NCI-H2196 treated with DMSO at 0.1 percent for 48 hours (cell line): ENCODE data around the gene PTK7.
A peak's percentile ranks its signal among the peaks of the same experiment; 100 is the strongest.
"Not testable (repeated sequence)": the region's sequence is repeated elsewhere in the genome, so short reads cannot be mapped to it uniquely, and the experiment has no call there.

Source experiments
- DNase-seq: peaks from one replicate; lab custom pipeline; 2025; ENCODE audit not compliant: unreplicated experiment; lab: John Stamatoyannopoulos, UW

Gene PTK7

DNA sequence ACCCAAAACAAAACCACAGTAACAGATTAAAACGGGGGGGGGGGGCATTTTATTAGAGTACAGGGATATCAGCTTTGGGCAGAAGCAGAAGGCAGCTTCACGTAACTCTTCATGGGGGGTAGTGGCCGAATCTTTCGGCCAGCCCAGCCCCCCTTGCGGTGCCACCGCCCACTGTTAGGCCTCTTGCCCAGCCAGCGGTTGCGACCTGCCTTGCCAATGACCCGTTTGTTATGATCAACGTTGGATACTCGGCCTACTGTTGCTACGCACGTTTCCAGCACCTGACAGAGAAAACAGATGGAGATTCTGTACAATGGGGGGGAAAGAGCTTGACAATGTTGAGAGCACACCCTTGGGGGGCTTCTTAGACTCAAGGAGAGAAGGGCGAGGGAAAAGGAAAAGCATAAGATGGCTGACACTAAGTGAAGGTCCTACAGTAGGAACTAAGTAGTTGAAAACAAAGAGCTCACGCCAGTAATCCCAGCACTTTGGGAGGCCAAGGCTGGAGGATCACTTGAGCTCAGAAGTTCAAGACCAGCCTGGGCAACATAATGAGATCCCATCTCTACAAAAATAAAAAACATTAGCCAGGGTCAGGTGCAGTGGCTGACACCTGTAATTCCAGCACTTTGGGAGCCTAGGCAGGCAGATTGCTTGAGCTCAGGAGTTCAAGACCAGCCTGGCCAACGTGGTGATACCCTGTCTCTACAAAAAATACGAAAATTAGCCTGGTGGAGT, 21.7 kb upstream of the PTK7 start:
- no peak for DNase-seq

- DNase-seq, result no peak
These were observed 20.1 kb upstream of the PTK7 start for GRCh38 chr6:43055966-43056365.

GRCh38 chr6:43058531-43058930, 17.6 kb upstream of the PTK7 start:
- no peak for DNase-seq

DNA sequence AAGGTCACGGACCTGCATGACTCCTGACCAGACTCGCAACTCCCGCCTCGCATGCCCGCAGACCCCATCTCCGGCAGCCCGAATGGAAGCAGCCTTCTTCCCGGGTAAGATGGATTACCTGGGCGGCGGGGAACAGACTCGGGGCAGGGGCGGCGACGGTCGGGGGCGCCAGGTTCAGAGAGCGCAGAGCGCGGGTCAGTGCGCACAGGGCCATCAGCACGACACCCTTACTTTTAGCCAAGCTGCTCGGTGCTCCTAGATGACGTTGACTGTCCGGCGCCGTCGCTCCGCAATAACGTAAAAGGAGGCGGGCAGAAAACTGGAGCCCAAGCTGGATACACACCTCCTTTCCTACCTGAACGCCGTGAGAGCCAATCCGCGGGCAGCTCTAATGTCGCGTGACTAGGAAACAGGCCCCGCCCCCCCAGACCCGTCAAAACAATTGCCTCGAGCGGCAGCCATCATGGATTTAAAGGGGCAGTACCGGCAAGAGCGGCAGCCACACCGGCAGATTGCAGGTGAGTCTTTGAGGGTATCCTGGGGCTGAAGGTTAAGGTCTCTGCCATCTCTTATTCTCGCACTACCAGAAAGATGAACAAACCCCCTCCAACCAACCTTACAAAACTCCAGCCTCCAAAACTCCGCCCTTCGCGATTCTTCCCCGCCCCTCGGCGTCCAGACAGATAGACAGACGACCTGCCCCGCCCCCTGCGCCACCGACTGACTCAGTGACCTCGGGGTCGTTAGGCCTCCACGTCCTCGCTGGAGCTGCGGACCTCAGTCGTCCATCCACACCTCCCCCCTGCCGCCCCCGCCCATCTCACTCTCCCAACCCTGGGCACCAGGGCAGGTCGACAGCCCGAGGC, 16.7 kb upstream of the PTK7 start, which contains the start of the genes KLC4 and MRPL2:
Gene KLC4, plus strand, starts transcription at position 464 of the 866 bp plus-strand sequence. CDS start 1,705 bp downstream, outside the sequence.
Gene MRPL2, minus strand, starts transcription at position 267 of the 866 bp plus-strand sequence. Its CDS starts 53 bp downstream, at position 214.
- peak; percentile 97 for DNase-seq

DNA sequence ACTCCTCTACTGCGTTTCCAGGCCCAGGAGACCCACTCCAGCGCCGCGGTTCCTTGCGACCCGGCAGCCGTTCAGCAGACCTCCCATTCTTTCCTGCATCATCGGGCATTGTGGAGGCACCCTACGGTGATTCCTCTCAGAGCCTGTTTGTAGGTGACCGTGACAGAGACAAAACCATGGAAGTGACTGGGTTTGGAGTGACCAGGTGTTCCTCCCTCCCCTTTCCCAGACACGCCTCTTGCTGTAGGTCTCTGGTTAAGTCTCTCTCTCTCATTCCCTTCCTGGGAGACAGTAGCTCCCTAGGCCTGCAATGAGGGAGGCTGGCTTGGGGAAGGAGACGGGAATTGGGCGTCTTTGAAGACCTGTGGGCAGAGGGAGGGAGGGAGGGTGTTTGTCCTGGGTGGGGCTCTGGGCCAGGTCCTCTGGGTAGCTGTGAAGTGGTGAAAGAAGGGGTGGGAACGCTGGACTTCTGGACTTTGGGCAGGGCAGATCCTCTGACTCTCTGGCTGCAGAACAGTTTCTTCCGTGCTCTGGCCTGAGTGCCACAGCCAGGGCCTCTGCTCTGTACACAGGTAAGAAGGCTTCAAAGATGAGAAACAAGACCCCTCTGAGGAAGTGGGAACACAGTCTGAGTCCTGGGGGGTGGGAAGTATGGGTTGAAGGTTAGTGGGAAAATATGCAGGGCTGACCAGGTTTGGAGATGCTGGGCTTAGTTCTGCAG, 15.9 kb upstream of the PTK7 start:
- no peak for DNase-seq

GRCh38 chr6:43060755-43061633, 15.1 kb upstream of the PTK7 start:
- DNase-seq, result no peak

- DNase-seq, result no peak
These were observed 14.3 kb upstream of the PTK7 start for GRCh38 chr6:43061861-43062260.

- DNase-seq, result no peak
These were observed 13.3 kb upstream of the PTK7 start for GRCh38 chr6:43062818-43063217.

DNA sequence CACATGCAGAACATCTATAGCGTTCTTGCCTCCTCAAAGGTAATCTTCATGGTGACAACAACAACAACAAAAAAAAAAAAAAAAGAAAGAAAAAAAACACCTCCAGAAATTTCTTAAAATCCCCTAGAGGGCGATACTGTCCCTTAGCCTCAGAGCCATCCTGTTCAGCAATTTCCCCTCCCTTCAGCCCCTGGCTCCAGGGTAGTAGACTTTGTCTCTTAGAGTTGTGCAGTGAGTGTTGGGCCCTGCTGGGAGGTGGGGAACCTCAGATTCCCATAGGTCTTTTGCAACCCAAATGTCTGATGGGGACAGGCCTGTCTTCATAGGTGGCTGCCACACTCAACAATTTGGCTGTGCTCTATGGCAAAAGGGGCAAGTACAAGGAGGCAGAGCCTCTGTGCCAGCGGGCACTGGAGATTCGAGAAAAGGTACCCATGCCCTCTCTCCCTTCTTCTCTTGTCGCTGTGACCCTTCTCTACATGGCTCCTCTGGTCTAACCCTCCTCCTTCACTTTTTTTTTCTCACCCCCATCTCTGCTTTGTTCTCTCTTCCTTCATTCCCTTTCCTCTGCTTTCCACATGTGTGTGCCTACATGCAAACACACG, 6.0 kb upstream of the PTK7 start:
- DNase-seq, result peak; percentile 45

- DNase-seq, result no peak
These were observed 1.1 kb upstream of the PTK7 start for GRCh38 chr6:43074847-43075669.

- DNase-seq, result no peak
These were observed 584 bp downstream of the PTK7 start for GRCh38 chr6:43076464-43077332.

- DNase-seq, result no peak
These were observed 1.3 kb downstream of the PTK7 start for GRCh38 chr6:43077333-43077809.

DNA sequence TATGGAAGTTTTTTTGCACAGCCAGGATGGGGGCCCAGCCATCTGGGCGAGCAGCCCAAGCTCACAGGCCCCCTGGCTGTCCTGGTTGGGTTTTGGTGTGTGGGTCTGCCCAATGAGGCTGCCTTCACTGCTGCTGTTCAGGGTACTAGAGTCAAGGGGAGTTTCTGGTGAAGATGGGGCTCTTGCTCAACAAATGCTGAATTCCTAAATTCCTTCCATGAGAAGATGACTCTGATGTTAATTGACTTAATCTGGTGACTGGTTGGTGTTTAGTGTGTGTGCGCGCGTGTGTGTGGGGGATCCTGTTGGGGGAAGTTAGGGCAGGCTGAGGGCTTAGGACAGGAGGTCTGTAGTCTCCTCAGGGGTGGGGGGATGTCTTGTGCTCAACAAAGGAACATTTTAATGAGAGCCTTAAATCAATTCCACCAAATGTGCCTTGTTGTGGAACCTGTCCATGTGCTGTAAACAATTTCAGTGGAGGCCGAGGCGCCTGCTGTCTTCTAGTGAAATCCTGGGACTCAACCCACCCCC, 1.9 kb downstream of the PTK7 start:
- DNase-seq, result no peak

GRCh38 chr6:43078691-43079090, 2.6 kb downstream of the PTK7 start:
- DNase-seq, result no peak

DNA sequence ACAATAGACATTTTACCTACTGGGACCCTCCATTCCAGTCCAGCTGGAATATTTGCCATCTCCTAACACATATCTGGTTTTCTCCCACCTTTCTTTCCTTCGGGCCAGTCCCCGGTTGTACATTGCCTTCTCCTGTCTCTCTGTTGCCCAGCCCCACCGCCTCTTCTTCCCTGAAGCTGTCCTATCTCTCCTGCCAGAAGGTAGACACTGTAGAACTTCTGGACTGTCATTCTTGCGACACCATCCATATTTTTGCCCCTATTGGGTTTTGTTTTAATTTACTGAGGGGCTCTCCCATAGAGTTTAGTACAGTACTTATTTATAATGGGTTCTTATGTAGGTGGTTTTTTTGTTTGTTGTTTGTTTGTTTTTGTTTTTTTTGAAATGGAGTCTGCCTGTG, 4.9 kb downstream of the PTK7 start:
- DNase-seq, result no peak

- not testable (repeated sequence) for DNase-seq
These were observed 5.8 kb downstream of the PTK7 start for GRCh38 chr6:43081922-43082321.

GRCh38 chr6:43082806-43083655, 6.9 kb downstream of the PTK7 start:
- DNase-seq, result no peak
